ENCODE results near the gene TNFSF15. TPM values are rescaled to one million over a fixed set of nuclear protein-coding genes. Genes with fewer than 3 reads are reported as not detected.

TNFSF15 gene
- total and polyA plus RNA-seq, 12 donors, result 0.37 to 4.3 (median 1.3) TPM

GRCh38 chr9:114811301-114811700 is 5.5 kb upstream of the TNFSF15 start:
- peaks cover 0 to 3% of the 10 kb centered on the region in 2 donors for H3K4me1 ChIP-seq (replicated peaks in 1 of 2)
- no peak overlapping the region for H3K27ac ChIP-seq
- DNase-seq, result no peak
- H3K4me3 ChIP-seq, result no peak overlapping the region
- 80 to 92% (median 88%) methylated on average over 4 of the region's 4 CpGs for WGBS, 4 donors
- TF ChIP-seq CTCF (IDR thresholded peaks at IDR 0.05) (no peak), POLR2A (IDR thresholded peaks at IDR 0.05) (no peak)
- H3K9me3 ChIP-seq (replicated peaks in 1 of 3), result no peaks in the 10 kb centered on the region
- H3K27me3 ChIP-seq, result no peaks in the 10 kb centered on the region
- intact Hi-C loops (cut with DNase I), result no loop called here
- no peaks in the 10 kb centered on the region for H3K36me3 ChIP-seq (replicated peaks in 1 of 2)

GRCh38 chr9:114810614-114811013 is 4.8 kb upstream of the TNFSF15 start:
- no peak overlapping the region for H3K4me3 ChIP-seq
- DNase-seq, result no peak
- H3K27me3 ChIP-seq, result no peaks in the 10 kb centered on the region
- H3K4me1 ChIP-seq (replicated peaks in 1 of 2), result peaks cover 0 to 10% of the 10 kb centered on the region in 2 donors
- no peaks in the 10 kb centered on the region for H3K36me3 ChIP-seq (replicated peaks in 1 of 2)
- TF ChIP-seq POLR2A (IDR thresholded peaks at IDR 0.05) (no peak), CTCF (IDR thresholded peaks at IDR 0.05) (no peak)
- WGBS, 4 donors, result 77 to 88% (median 81%) methylated on average over 3 of the region's 3 CpGs
- H3K27ac ChIP-seq, result no peak overlapping the region
- no peaks in the 10 kb centered on the region for H3K9me3 ChIP-seq (replicated peaks in 1 of 3)
- intact Hi-C loops (cut with DNase I), result no loop called here

- peaks cover 0 to 20% of the 10 kb centered on the region in 2 donors for H3K4me1 ChIP-seq (replicated peaks in 1 of 2)
- H3K27me3 ChIP-seq, result no peaks in the 10 kb centered on the region
- intact Hi-C loops (cut with DNase I), result no loop called here
- 37 to 48% (median 42%) methylated on average over 2 of the region's 2 CpGs for WGBS, 4 donors
- H3K4me3 ChIP-seq, result no peak overlapping the region
- no peaks in the 10 kb centered on the region for H3K9me3 ChIP-seq (replicated peaks in 1 of 3)
- no peak for DNase-seq
- no peaks in the 10 kb centered on the region for H3K36me3 ChIP-seq (replicated peaks in 1 of 2)
- TF ChIP-seq POLR2A (IDR thresholded peaks at IDR 0.05), result no peak
- TF ChIP-seq CTCF (IDR thresholded peaks at IDR 0.05), result no peak
- H3K27ac ChIP-seq, result peak overlapping the region in 1 of 5 donors; percentile 32
These were observed 674 bp upstream of the TNFSF15 start for GRCh38 chr9:114806526-114806900.

GRCh38 chr9:114804505-114804904 is 1.3 kb downstream of the TNFSF15 start:
- H3K4me3 ChIP-seq, result no peak overlapping the region
- H3K27ac ChIP-seq, result peak overlapping the region in 1 of 5 donors; percentile 61

More at GRCh38 chr9:114804505-114804904, 1.3 kb downstream of the TNFSF15 start:
- no peaks in the 10 kb centered on the region for H3K27me3 ChIP-seq
- 41 to 54% (median 45%) methylated on average over 5 of the region's 5 CpGs for WGBS, 4 donors
- H3K4me1 ChIP-seq (replicated peaks in 1 of 2), result peaks cover 0 to 20% of the 10 kb centered on the region in 2 donors
- intact Hi-C loops (cut with DNase I), result no loop called here
- H3K9me3 ChIP-seq (replicated peaks in 1 of 3), result no peaks in the 10 kb centered on the region
- DNase-seq, result peak; percentile 19 to 68 (median 44)
- H3K36me3 ChIP-seq (replicated peaks in 1 of 2), result no peaks in the 10 kb centered on the region
- no peak for TF ChIP-seq POLR2A (IDR thresholded peaks at IDR 0.05)
- no peak for TF ChIP-seq CTCF (IDR thresholded peaks at IDR 0.05)

All from adrenal gland (tissue), 12 donors.